SJCRH30 (cell line): ENCODE data around the gene PXYLP1. TPM values are rescaled to one million over a fixed set of nuclear protein-coding genes. Genes with fewer than 3 reads are reported as not detected.
"Not testable (repeated sequence)": the region's sequence is repeated elsewhere in the genome, so short reads cannot be mapped to it uniquely, and the experiment has no call there.

ENCODE experiments used
- DNase-seq, 2 experiments: peaks; one replicate each; pipeline ENCODE4 v3.0.0-alpha.2; 2015 to 2020
- H3K27ac ChIP-seq: fragments of 250-450 bp; sonication (Bioruptor Pico); 2 replicates; pipeline ENCODE4 v1.5.1; 2020; ENCODE audit warnings: mild to moderate bottlenecking, moderate library complexity
- H3K27me3 ChIP-seq: fragments of 250-450 bp; sonication (Bioruptor Pico); 2 replicates; pipeline ENCODE4 v1.5.1; 2020; ENCODE audit warnings: mild to moderate bottlenecking, moderate library complexity
- H3K36me3 ChIP-seq: fragments of 250-450 bp; sonication (Bioruptor Pico); 2 replicates; pipeline ENCODE4 v1.5.1; 2020; ENCODE audit warnings: mild to moderate bottlenecking, moderate library complexity
- H3K4me1 ChIP-seq: fragments of 250-450 bp; sonication (Bioruptor Pico); 2 replicates; pipeline ENCODE4 v1.5.1; 2020; ENCODE audit warnings: mild to moderate bottlenecking, moderate library complexity
- H3K4me3 ChIP-seq: fragments of 250-450 bp; sonication (Bioruptor Pico); 2 replicates; pipeline ENCODE4 v1.5.1; 2020; ENCODE audit warnings: mild to moderate bottlenecking, moderate library complexity
- H3K9me3 ChIP-seq: fragments of 250-450 bp; sonication (Bioruptor Pico); replicated peaks from 2 replicates; pipeline ENCODE4 v1.5.1; 2020; ENCODE audit warnings: mild to moderate bottlenecking, moderate library complexity
- total RNA-seq: library from RNA; depleted of rRNA; stranded (reverse); fragments of >200 nt; shearing (Covaris generic); gene quantifications from 2 replicates; pipeline ENCODE4 v1.2.3, GENCODE V29; 2014

PXYLP1 gene
- total RNA-seq, 1 experiment from 2014 or later = 24.9 TPM

GRCh38 chr3:141279077-141279967, 47.7 kb downstream of the PXYLP1 start:
- H3K27me3 ChIP-seq = no peaks in the 10 kb centered on the region
- peak in 1 of 2 experiments; percentile 55 for DNase-seq
- H3K4me1 ChIP-seq = peaks cover 6% of the 10 kb centered on the region; the same call in 1 of the 2 replicates
- no peak overlapping the region for H3K27ac ChIP-seq
- H3K4me3 ChIP-seq = no peak overlapping the region
- no peaks in the 10 kb centered on the region for H3K9me3 ChIP-seq
- H3K36me3 ChIP-seq = no peaks in the 10 kb centered on the region

- no peak for DNase-seq
- Histone ChIP-seq H3K36me3 (no peaks in the 10 kb centered on the region), H3K27me3 (no peaks in the 10 kb centered on the region), H3K9me3 (no peaks in the 10 kb centered on the region), H3K27ac (no peak overlapping the region), H3K4me3 (no peak overlapping the region), H3K4me1 (no peaks in the 10 kb centered on the region; the same call in 1 of the 2 replicates)
Observed at GRCh38 chr3:141280086-141280485, 48.5 kb downstream of the PXYLP1 start.

- DNase-seq = no peak
- Histone ChIP-seq H3K36me3 (no peaks in the 10 kb centered on the region), H3K27me3 (no peaks in the 10 kb centered on the region), H3K4me1 (no peaks in the 10 kb centered on the region), H3K9me3 (no peaks in the 10 kb centered on the region), H3K27ac (no peak overlapping the region), H3K4me3 (no peak overlapping the region)
Observed at GRCh38 chr3:141280690-141281089, 49.1 kb downstream of the PXYLP1 start.

GRCh38 chr3:141285570-141285969, 53.9 kb downstream of the PXYLP1 start:
- no peak overlapping the region for H3K27ac ChIP-seq
- H3K36me3 ChIP-seq = no peaks in the 10 kb centered on the region; the same call in 1 of the 2 replicates
- no peaks in the 10 kb centered on the region for H3K9me3 ChIP-seq
- no peaks in the 10 kb centered on the region for H3K4me1 ChIP-seq
- DNase-seq = no peak
- no peak overlapping the region for H3K4me3 ChIP-seq
- no peaks in the 10 kb centered on the region for H3K27me3 ChIP-seq

- H3K4me1 ChIP-seq = no peaks in the 10 kb centered on the region
- H3K9me3 ChIP-seq = no peaks in the 10 kb centered on the region
- no peak overlapping the region for H3K4me3 ChIP-seq
- no peak overlapping the region for H3K27ac ChIP-seq
- DNase-seq = no peak
- no peaks in the 10 kb centered on the region for H3K27me3 ChIP-seq
- no peaks in the 10 kb centered on the region; the same call in 1 of the 2 replicates for H3K36me3 ChIP-seq
Observed at GRCh38 chr3:141286856-141287255, 55.2 kb downstream of the PXYLP1 start.

- Histone ChIP-seq H3K27ac (no peak overlapping the region), H3K4me1 (no peaks in the 10 kb centered on the region), H3K36me3 (no peaks in the 10 kb centered on the region; the same call in 1 of the 2 replicates), H3K27me3 (no peaks in the 10 kb centered on the region), H3K4me3 (no peak overlapping the region), H3K9me3 (no peaks in the 10 kb centered on the region)
- DNase-seq = no peak
Observed at GRCh38 chr3:141287326-141287725, 55.7 kb downstream of the PXYLP1 start.

GRCh38 chr3:141288336-141288990, 56.8 kb downstream of the PXYLP1 start:
- no peak for DNase-seq
- no peak overlapping the region for H3K27ac ChIP-seq
- H3K4me1 ChIP-seq = no peaks in the 10 kb centered on the region
- H3K36me3 ChIP-seq = no peaks in the 10 kb centered on the region; the same call in 1 of the 2 replicates
- no peaks in the 10 kb centered on the region for H3K27me3 ChIP-seq
- no peak overlapping the region for H3K4me3 ChIP-seq
- no peaks in the 10 kb centered on the region for H3K9me3 ChIP-seq

GRCh38 chr3:141289228-141289772, 57.7 kb downstream of the PXYLP1 start:
- Histone ChIP-seq H3K27me3 (no peaks in the 10 kb centered on the region), H3K27ac (no peak overlapping the region), H3K4me3 (no peak overlapping the region), H3K9me3 (no peaks in the 10 kb centered on the region), H3K36me3 (no peaks in the 10 kb centered on the region; the same call in 1 of the 2 replicates), H3K4me1 (peaks cover 2% of the 10 kb centered on the region; the same call in 1 of the 2 replicates)
- DNase-seq = no peak

GRCh38 chr3:141291559-141292355, 60.1 kb downstream of the PXYLP1 start:
- Histone ChIP-seq H3K27ac (no peak overlapping the region), H3K4me3 (no peak overlapping the region), H3K9me3 (0 out of 2 replicates have a peak, but pooled peaks cover 2% of the 10 kb centered on the region)

GRCh38 chr3:141292356-141293058, 60.9 kb downstream of the PXYLP1 start:
- no peak for DNase-seq
- Histone ChIP-seq H3K27me3 (no peaks in the 10 kb centered on the region), H3K27ac (no peak overlapping the region), H3K4me3 (no peak overlapping the region), H3K4me1 (peaks cover 2% of the 10 kb centered on the region; the same call in 1 of the 2 replicates), H3K9me3 (0 out of 2 replicates have a peak, but pooled peaks cover 5% of the 10 kb centered on the region), H3K36me3 (no peaks in the 10 kb centered on the region; the same call in 1 of the 2 replicates)

More at GRCh38 chr3:141291559-141292355, 60.1 kb downstream of the PXYLP1 start:
- DNase-seq = no peak
- no peaks in the 10 kb centered on the region for H3K27me3 ChIP-seq
- peaks cover 2% of the 10 kb centered on the region; the same call in 1 of the 2 replicates for H3K4me1 ChIP-seq
- no peaks in the 10 kb centered on the region; the same call in 1 of the 2 replicates for H3K36me3 ChIP-seq

GRCh38 chr3:141294301-141294700, 62.7 kb downstream of the PXYLP1 start:
- Histone ChIP-seq H3K4me1 (peaks cover 2% of the 10 kb centered on the region; the same call in 1 of the 2 replicates), H3K36me3 (no peaks in the 10 kb centered on the region), H3K9me3 (peaks cover 7% of the 10 kb centered on the region; the same call in 1 of the 2 replicates), H3K4me3 (no peak overlapping the region), H3K27ac (no peak overlapping the region), H3K27me3 (no peaks in the 10 kb centered on the region)
- no peak for DNase-seq

- Histone ChIP-seq H3K27ac (no peak overlapping the region), H3K4me1 (peaks cover 2% of the 10 kb centered on the region; the same call in 1 of the 2 replicates), H3K27me3 (no peaks in the 10 kb centered on the region), H3K4me3 (no peak overlapping the region), H3K36me3 (no peaks in the 10 kb centered on the region), H3K9me3 (peaks cover 9% of the 10 kb centered on the region; the same call in 1 of the 2 replicates)
- DNase-seq = no peak
Observed at GRCh38 chr3:141294848-141295247, 63.2 kb downstream of the PXYLP1 start.

GRCh38 chr3:141300426-141300825, 68.8 kb downstream of the PXYLP1 start:
- not testable (repeated sequence) for H3K4me1 ChIP-seq, H3K4me3 ChIP-seq, H3K27ac ChIP-seq, DNase-seq, H3K27me3 ChIP-seq, H3K36me3 ChIP-seq, H3K9me3 ChIP-seq
